ENCODE results near the gene LENG8. TPM values are rescaled to one million over a fixed set of nuclear protein-coding genes. Genes with fewer than 3 reads are reported as not detected.
A peak's percentile ranks its signal among the peaks of the same experiment; 100 is the strongest.

Gene LENG8
- total and polyA plus RNA-seq, 8 donors: 37.4 to 464 (median 121) TPM

DNA sequence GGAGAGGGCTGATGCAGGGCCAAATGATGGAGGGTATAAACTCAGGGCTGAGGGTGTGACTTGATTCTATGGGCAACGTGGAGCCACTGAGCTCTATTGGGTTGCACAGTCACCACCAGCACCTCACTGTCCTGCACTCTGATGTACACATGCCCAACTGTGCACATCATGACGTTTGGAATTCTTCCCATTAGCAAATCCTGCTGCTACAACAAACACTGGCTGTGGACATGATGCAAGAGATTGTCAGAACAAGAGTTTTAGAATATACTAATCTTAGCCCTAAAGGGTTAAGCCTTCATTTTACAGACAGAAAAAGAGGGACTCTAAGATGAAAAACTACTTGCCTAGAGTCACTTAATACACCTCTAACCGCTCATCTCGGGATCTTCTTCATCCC, 36.1 kb upstream of the LENG8 start:
- TF ChIP-seq EP300 (IDR thresholded peaks at IDR 0.05) (no peak), POLR2A (IDR thresholded peaks at IDR 0.05) (no peak), POLR2AphosphoS5 (IDR thresholded peaks at IDR 0.05) (no peak)
- TF ChIP-seq, protein P1, sequence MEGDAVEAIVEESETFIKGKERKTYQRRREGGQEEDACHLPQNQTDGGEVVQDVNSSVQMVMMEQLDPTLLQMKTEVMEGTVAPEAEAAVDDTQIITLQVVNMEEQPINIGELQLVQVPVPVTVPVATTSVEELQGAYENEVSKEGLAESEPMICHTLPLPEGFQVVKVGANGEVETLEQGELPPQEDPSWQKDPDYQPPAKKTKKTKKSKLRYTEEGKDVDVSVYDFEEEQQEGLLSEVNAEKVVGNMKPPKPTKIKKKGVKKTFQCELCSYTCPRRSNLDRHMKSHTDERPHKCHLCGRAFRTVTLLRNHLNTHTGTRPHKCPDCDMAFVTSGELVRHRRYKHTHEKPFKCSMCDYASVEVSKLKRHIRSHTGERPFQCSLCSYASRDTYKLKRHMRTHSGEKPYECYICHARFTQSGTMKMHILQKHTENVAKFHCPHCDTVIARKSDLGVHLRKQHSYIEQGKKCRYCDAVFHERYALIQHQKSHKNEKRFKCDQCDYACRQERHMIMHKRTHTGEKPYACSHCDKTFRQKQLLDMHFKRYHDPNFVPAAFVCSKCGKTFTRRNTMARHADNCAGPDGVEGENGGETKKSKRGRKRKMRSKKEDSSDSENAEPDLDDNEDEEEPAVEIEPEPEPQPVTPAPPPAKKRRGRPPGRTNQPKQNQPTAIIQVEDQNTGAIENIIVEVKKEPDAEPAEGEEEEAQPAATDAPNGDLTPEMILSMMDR (IDR thresholded peaks at IDR 0.05): no peak
- Histone ChIP-seq H3K9me3 (no peaks in the 10 kb centered on the region), H3K27ac (no peak overlapping the region), H3K27me3 (peaks cover 31 to 72% (median 37%) of the 10 kb centered on the region in 3 donors), H3K36me3 (no peaks in the 10 kb centered on the region), H3K4me1 (peaks cover 0 to 10% (median 6%) of the 10 kb centered on the region in 4 donors), H3K4me3 (no peak overlapping the region)
- DNase-seq: no peak
- intact Hi-C loops (cut with DNase I; ENCODE audit: low total_unique reads): no loop called here
- 62 to 78% (median 72%) methylated on average over 4 of the region's 4 CpGs for WGBS, 5 donors

DNA sequence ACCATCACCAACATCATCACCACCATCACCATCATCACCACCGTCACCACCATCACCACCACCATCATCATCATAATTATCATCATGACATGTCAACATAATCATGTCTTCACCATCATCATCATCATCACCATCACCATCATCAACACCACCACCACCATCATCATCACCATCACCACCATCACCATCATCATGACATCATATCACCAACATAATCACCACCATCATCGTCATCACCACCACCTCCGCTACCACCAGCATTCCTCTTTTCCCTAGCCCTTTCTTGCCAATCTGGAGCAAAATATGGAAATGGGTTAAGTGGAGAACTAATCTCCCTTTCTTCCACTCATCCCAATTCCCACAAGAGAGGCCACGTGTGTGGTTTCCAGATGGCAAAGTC, 34.8 kb upstream of the LENG8 start:
- Histone ChIP-seq H3K9me3 (no peaks in the 10 kb centered on the region), H3K27ac (no peak overlapping the region), H3K4me3 (no peak overlapping the region), H3K4me1 (peaks cover 0 to 21% (median 8%) of the 10 kb centered on the region in 4 donors), H3K27me3 (peaks cover 31 to 84% (median 49%) of the 10 kb centered on the region in 3 donors), H3K36me3 (no peaks in the 10 kb centered on the region)
- no peak for DNase-seq
- WGBS, 5 donors: 83 to 95% (median 95%) methylated on average over 4 of the region's 4 CpGs
- TF ChIP-seq EP300 (IDR thresholded peaks at IDR 0.05): no peak
- TF ChIP-seq, protein P1 (IDR thresholded peaks at IDR 0.05): no peak
- no peak for TF ChIP-seq POLR2AphosphoS5 (IDR thresholded peaks at IDR 0.05)
- no peak for TF ChIP-seq POLR2A (IDR thresholded peaks at IDR 0.05)
- intact Hi-C loops (cut with DNase I; ENCODE audit: low total_unique reads): no loop called here

DNA sequence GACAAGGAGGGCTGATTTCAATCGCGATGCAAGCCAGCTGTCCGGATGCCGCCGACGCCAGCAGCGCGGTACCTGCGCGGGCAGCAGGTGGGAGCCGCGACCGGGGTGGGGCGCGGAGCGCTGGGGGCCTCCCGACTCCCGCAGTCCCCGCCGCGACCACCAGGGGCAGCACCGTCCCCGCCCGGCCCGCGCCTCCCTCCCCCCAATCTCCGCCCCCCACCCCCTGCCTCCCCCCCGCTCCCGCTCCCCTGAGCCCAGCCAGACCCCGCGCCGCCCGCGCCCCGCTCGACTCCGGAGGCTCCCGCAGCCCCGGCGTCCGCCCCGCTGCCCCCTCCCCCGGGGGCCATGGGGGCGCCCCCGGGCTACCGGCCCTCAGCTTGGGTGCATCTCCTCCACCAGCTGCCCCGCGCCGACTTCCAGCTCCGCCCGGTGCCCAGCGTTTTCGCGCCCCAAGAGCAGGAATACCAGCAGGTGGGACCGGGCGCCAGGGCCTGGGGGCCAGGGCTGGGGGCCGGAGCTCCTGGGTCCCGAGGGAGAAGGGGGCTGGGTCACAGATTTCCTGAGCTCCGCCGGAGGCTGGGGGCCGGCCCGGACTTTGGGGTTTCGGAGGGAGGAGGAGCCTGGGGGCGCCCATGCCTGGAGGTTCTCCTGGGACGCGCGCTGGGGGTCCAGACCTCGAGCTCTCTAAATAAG, 33.6 kb upstream of the LENG8 start, which contains the start of gene TTYH1:
Gene TTYH1, plus strand, starts transcription at position 257 of the 693 bp plus-strand sequence. Its CDS starts 89 bp downstream, at position 346.
- H3K27ac ChIP-seq: no peak within 1 kb of the TSS
- peak in 1 of 2 donors; percentile 68 for DNase-seq
- WGBS, 5 donors: 3 to 8% (median 6%) methylated on average over 11 to 63 of the region's 68 CpGs
- peaks cover 0 to 24% (median 11%) of the 10 kb centered on the region in 4 donors for H3K4me1 ChIP-seq
- peak within 1 kb of the TSS in 3 of 4 donors; percentile 11 to 24 (median 20) for H3K4me3 ChIP-seq
- no peaks in the 10 kb centered on the region for H3K9me3 ChIP-seq
- H3K36me3 ChIP-seq: no peaks in the 10 kb centered on the region
- TF ChIP-seq, protein P1 (IDR thresholded peaks at IDR 0.05): peak in 2 of 7 experiments; percentile 17 to 27
- no peak for TF ChIP-seq POLR2A (IDR thresholded peaks at IDR 0.05)
- intact Hi-C loops (cut with DNase I; ENCODE audit: low total_unique reads): no loop called here
- peaks cover 31 to 93% (median 59%) of the 10 kb centered on the region in 3 donors for H3K27me3 ChIP-seq

DNA sequence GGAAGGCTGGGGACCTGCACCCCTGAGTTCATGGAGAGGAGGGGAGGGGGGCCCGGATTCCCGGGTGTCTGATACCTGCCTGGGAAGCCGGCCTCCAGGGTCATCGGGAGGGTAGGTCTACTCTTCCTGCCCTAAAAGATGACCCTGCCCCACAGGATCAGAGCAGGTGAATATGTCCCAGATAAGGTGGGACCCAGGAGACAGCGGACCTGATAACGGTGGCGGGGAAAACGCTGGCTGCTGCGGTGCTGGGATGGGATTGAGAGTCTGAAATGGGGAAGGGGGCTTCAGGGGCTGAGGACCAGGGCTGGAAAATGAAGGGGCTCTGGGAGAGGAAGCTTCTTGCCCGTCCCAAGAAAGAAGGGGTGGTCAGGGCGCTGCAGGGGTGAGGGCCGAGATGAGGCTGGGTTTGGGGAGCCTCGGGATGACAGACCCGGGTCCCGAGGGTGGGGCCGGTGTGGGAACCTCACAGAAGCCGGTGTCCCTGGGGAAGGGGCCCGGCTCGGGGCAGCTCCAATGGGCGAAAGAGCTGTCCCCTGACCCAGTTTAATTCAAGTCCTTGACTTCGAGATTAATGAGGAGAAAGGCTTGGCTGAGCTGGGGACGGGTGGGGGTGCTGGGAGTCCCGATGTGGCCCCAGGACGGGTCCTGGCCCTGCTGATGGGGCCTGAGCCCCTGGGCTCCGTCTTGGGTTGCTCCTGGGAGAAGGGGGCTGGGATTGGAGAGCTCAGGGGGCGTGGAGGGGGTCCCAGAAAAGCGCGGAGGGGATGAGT, 32.9 kb upstream of the LENG8 start:
- Histone ChIP-seq H3K27ac (no peak overlapping the region), H3K4me3 (peak overlapping the region in 3 of 4 donors; percentile 11 to 24 (median 20)), H3K9me3 (no peaks in the 10 kb centered on the region), H3K4me1 (peaks cover 0 to 32% (median 18%) of the 10 kb centered on the region in 4 donors), H3K27me3 (peaks cover 32 to 93% (median 66%) of the 10 kb centered on the region in 3 donors), H3K36me3 (no peaks in the 10 kb centered on the region)
- TF ChIP-seq, protein P1 (IDR thresholded peaks at IDR 0.05): no peak
- TF ChIP-seq POLR2A (IDR thresholded peaks at IDR 0.05) (no peak), POLR2AphosphoS5 (IDR thresholded peaks at IDR 0.05) (no peak), EP300 (IDR thresholded peaks at IDR 0.05) (no peak)
- intact Hi-C loops (cut with DNase I; ENCODE audit: low total_unique reads): no loop called here
- 4 to 6% (median 5%) methylated on average over 28 of the region's 28 CpGs for WGBS, 5 donors
- peak in 1 of 2 donors; percentile 28 for DNase-seq

Data from stomach (tissue), 9 donors.